Stomach (tissue), 9 donors: ENCODE results near the gene KCNIP4. TPM values are rescaled to one million over a fixed set of nuclear protein-coding genes. Genes with fewer than 3 reads are reported as not detected.

ENCODE experiments used
- DNase-seq, 2 donors: peaks; one replicate each; pipeline versions ENCODE4 v3.0.0 to v3.0.0-alpha.2; 2013 to 2019
- H3K27ac ChIP-seq, 5 donors: fragments of 200-600 bp in 4 of 5; sonication (generic) in 4 of 5; one replicate each; pipeline ENCODE4 v1.5.1; 2013 to 2019; ENCODE audit warnings: mild to moderate bottlenecking in 1 of 5, moderate library complexity in 1 of 5
- H3K27me3 ChIP-seq, 3 donors: fragments of 200-600 bp; sonication (generic); one replicate each; pipeline ENCODE4 v1.5.1; 2017 to 2019; ENCODE audit warnings: mixed run types in 1 of 3
- H3K36me3 ChIP-seq, 4 donors: fragments of 200-600 bp; sonication (generic); 1 replicate in 3 of 4; 2 replicates in 1 of 4; pipeline ENCODE4 v1.5.1; 2016 to 2019
- H3K4me1 ChIP-seq, 4 donors: fragments of 200-600 bp; sonication (generic); one replicate each; pipeline ENCODE4 v1.5.1; 2016 to 2019
- H3K4me3 ChIP-seq, 4 donors: fragments of 200-600 bp; sonication (generic) in 3 of 4; one replicate each; pipeline ENCODE4 v1.5.1; 2016 to 2019; ENCODE audit warnings: mild to moderate bottlenecking in 1 of 4
- H3K9me3 ChIP-seq, 4 donors: fragments of 200-600 bp; sonication (generic); one replicate each; pipeline ENCODE4 v1.5.1; 2016 to 2019
- CTCF ChIP-seq, 7 experiments: fragments of 450-650 bp in 4 of 7; fragments of 200-600 bp in 3 of 7; sonication (generic) in 3 of 7; IDR thresholded peaks; one replicate each; pipeline ENCODE4 v1.5.1; 2016 to 2019; ENCODE audit warnings: antibody characterized with exemption in 7 of 7, control low read depth in 2 of 7, mild to moderate bottlenecking in 1 of 7
- EP300 ChIP-seq: sonication (generic); formaldehyde crosslinking; IDR thresholded peaks from one replicate; pipeline ENCODE4 v1.6.1; 2017; ENCODE audit warnings: antibody characterized with exemption
- POLR2A ChIP-seq, 4 donors: fragments of 450-650 bp; IDR thresholded peaks; one replicate each; pipeline ENCODE4 v1.6.1; 2016; ENCODE audit warnings: antibody characterized with exemption in 4 of 4, control low read depth in 2 of 4, mild to moderate bottlenecking in 1 of 4, moderate library complexity in 1 of 4
- POLR2AphosphoS5 ChIP-seq, 3 donors: sonication (generic); formaldehyde crosslinking; IDR thresholded peaks; one replicate each; pipeline ENCODE4 v1.6.1; 2016; ENCODE audit warnings: antibody characterized with exemption in 3 of 3
- WGBS, 5 donors: extraction: QIAGEN DNeasy Blood & Tissue Kit in 3 of 5; methylation state at CpG; one replicate each; pipeline versions ENCODE4 v1.1.5 to v1.1.7; 2013 to 2018; 5-methylcytosine and 5-hydroxymethylcytosine counted together
- intact Hi-C: fragments of 100-400 bp; cut with DNase I; formaldehyde crosslinking; loops from one replicate; pipeline ENCODE4 v1.15.1; 2023; ENCODE audit warnings: low total_unique reads
- polyA plus RNA-seq, 3 donors: library from polyadenylated mRNA; stranded (reverse); fragments of 200-250 nt; gene quantifications; one replicate each; pipeline ENCODE4 v1.2.3, GENCODE V29; 2013
- total RNA-seq, 5 donors: library from RNA; depleted of rRNA; stranded (reverse); fragments of >200 nt; gene quantifications; one replicate each; pipeline versions ENCODE4 v1.1.0 to v1.2.3, GENCODE V29; 2014 to 2016
- donor health status: healthy with polysubstance abuse.
- donor health status: Bipolar disorder and iron deficiency.
- donor health status: healthy.

The KCNIP4 gene
- total and polyA plus RNA-seq, 8 donors = 0.23 to 1.8 (median 1.3) TPM; not detected in 4

GRCh38 chr4:21181716-21182115 is 766.9 kb downstream of the KCNIP4 start:
- H3K9me3 ChIP-seq = no peaks in the 10 kb centered on the region
- intact Hi-C loops = no loop called here
- no peaks in the 10 kb centered on the region for H3K4me1 ChIP-seq
- no peak for TF ChIP-seq CTCF (IDR thresholded peaks at IDR 0.05)
- no peak for TF ChIP-seq POLR2A (IDR thresholded peaks at IDR 0.05)
- TF ChIP-seq POLR2AphosphoS5 (IDR thresholded peaks at IDR 0.05) = no peak
- no peaks in the 10 kb centered on the region for H3K27me3 ChIP-seq
- no peak overlapping the region for H3K4me3 ChIP-seq
- no peak overlapping the region for H3K27ac ChIP-seq
- H3K36me3 ChIP-seq = no peaks in the 10 kb centered on the region
- no peak for DNase-seq

- Histone ChIP-seq H3K36me3 (no peaks in the 10 kb centered on the region), H3K27me3 (no peaks in the 10 kb centered on the region), H3K4me1 (peaks cover 0 to 5% (median 0%) of the 10 kb centered on the region in 4 donors), H3K4me3 (no peak overlapping the region), H3K27ac (no peak overlapping the region), H3K9me3 (no peaks in the 10 kb centered on the region)
- DNase-seq = no peak
- intact Hi-C loops = no loop called here
- TF ChIP-seq POLR2AphosphoS5 (IDR thresholded peaks at IDR 0.05) (no peak), CTCF (IDR thresholded peaks at IDR 0.05) (no peak), POLR2A (IDR thresholded peaks at IDR 0.05) (no peak), EP300 (no peak)
These were observed 770.7 kb downstream of the KCNIP4 start for GRCh38 chr4:21177871-21178270.

GRCh38 chr4:21177092-21177491 is 771.5 kb downstream of the KCNIP4 start:
- no peak overlapping the region for H3K4me3 ChIP-seq
- 39 to 70% (median 55%) methylated on average over 1 of the region's 1 CpG for WGBS, 5 donors
- DNase-seq = no peak
- H3K27me3 ChIP-seq = no peaks in the 10 kb centered on the region
- H3K4me1 ChIP-seq = peaks cover 0 to 5% (median 0%) of the 10 kb centered on the region in 4 donors
- H3K27ac ChIP-seq = no peak overlapping the region
- no peaks in the 10 kb centered on the region for H3K36me3 ChIP-seq
- TF ChIP-seq POLR2A (IDR thresholded peaks at IDR 0.05) (no peak), POLR2AphosphoS5 (IDR thresholded peaks at IDR 0.05) (no peak), CTCF (IDR thresholded peaks at IDR 0.05) (no peak), EP300 (no peak)
- intact Hi-C loops = no loop called here
- H3K9me3 ChIP-seq = no peaks in the 10 kb centered on the region

- H3K36me3 ChIP-seq = no peaks in the 10 kb centered on the region
- H3K9me3 ChIP-seq = no peaks in the 10 kb centered on the region
- no peak for DNase-seq
- H3K27ac ChIP-seq = no peak overlapping the region
- H3K4me3 ChIP-seq = no peak overlapping the region
- H3K27me3 ChIP-seq = no peaks in the 10 kb centered on the region
- no peaks in the 10 kb centered on the region for H3K4me1 ChIP-seq
- TF ChIP-seq CTCF (IDR thresholded peaks at IDR 0.05) (no peak), POLR2A (IDR thresholded peaks at IDR 0.05) (no peak), POLR2AphosphoS5 (IDR thresholded peaks at IDR 0.05) (no peak), EP300 (no peak)
- WGBS, 5 donors = 56 to 88% (median 72%) methylated on average over 1 of the region's 1 CpG
- intact Hi-C loops = no loop called here
These were observed 780.9 kb downstream of the KCNIP4 start for GRCh38 chr4:21167711-21168110.

- Histone ChIP-seq H3K36me3 (no peaks in the 10 kb centered on the region), H3K4me3 (no peak overlapping the region), H3K9me3 (no peaks in the 10 kb centered on the region), H3K27ac (no peak overlapping the region), H3K27me3 (no peaks in the 10 kb centered on the region), H3K4me1 (no peaks in the 10 kb centered on the region)
- intact Hi-C loops = no loop called here
- no peak for DNase-seq
- TF ChIP-seq CTCF (IDR thresholded peaks at IDR 0.05) (no peak), POLR2A (IDR thresholded peaks at IDR 0.05) (no peak), POLR2AphosphoS5 (IDR thresholded peaks at IDR 0.05) (no peak), EP300 (no peak)
- 60 to 73% (median 67%) methylated on average over 4 of the region's 4 CpGs for WGBS, 5 donors
These were observed 793.2 kb downstream of the KCNIP4 start for GRCh38 chr4:21155367-21155766.
